LNCAP (cell line): Measurements from ENCODE around the gene IRF9.

ENCODE experiments used
- CTCF ChIP-seq: fragments of 450-650 bp; IDR thresholded peaks from 2 replicates; pipeline ENCODE4 v1.5.1; 2017; ENCODE audit warnings: mild to moderate bottlenecking

The IRF9 gene

GRCh38 chr14:24155100-24155499 is 6.0 kb upstream of the IRF9 start:
- no peak for TF ChIP-seq CTCF

- TF ChIP-seq CTCF = no peak
These were observed 4.2 kb upstream of the IRF9 start for GRCh38 chr14:24156840-24157239.

GRCh38 chr14:24157331-24157730 is 3.7 kb upstream of the IRF9 start:
- no peak for TF ChIP-seq CTCF

GRCh38 chr14:24159777-24160498 is 1.1 kb upstream of the IRF9 start:
- TF ChIP-seq CTCF = no peak

GRCh38 chr14:24160499-24160849 is 591 bp upstream of the IRF9 start:
- no peak for TF ChIP-seq CTCF

- TF ChIP-seq CTCF = no peak
These were observed 1.0 kb downstream of the IRF9 start for GRCh38 chr14:24162093-24162492.

- TF ChIP-seq CTCF = no peak
These were observed 3.5 kb downstream of the IRF9 start for GRCh38 chr14:24164518-24164991.

GRCh38 chr14:24165785-24166184 is 4.7 kb downstream of the IRF9 start:
- TF ChIP-seq CTCF = no peak
